ENCODE data around the gene MTG2. TPM values are rescaled to one million over a fixed set of nuclear protein-coding genes. Genes with fewer than 3 reads are reported as not detected.
"Not testable (repeated sequence)": the region's sequence is repeated elsewhere in the genome, so short reads cannot be mapped to it uniquely, and the experiment has no call there.

The MTG2 gene
- total and polyA plus RNA-seq, 2 of the 13 experiments (the other 11 are each of a cell fraction or from before 2014, with no cell fraction given) = 20.4 to 37.8 TPM

DNA sequence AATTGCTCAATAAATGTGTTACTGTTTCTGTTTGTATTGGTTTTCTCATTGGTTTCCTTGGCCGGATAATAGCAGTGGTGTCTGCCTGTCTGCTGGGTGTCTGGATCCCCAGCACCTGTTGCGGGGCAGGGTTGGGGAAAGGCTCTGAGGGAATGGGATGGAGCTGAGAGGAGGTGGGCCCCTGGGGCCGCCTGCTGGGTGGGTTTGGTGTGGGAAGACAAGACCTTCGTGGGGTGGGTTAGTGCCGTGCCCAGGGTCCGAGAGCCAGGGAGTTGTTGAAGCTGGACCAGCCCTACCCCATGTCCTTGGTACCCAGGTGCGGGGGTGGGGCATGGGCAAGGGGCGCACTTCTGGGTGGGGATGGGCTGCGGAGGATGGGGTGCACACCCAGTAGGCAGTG lies 35.3 kb upstream of the MTG2 start (continued):
- TF ChIP-seq ZNF382 (CRISPR knock-in tag; IDR thresholded peaks at IDR 0.05; ENCODE audit: borderline replicate concordance) (no peak), ZFP36L2 (CRISPR knock-in tag; IDR thresholded peaks at IDR 0.05) (no peak), ZMYM3 (CRISPR knock-in tag; IDR thresholded peaks at IDR 0.05) (peak; percentile 45; the same call in 1 of the 2 replicates)

GRCh38 chr20:62148383-62148782 lies 34.4 kb upstream of the MTG2 start:
- H2AFZ ChIP-seq (ENCODE audit: low read length); BruUV-seq (replicated peaks); H3K9me3 ChIP-seq (ENCODE audit: low read length); intact Hi-C loops (cut with micrococcal nuclease; ENCODE audit: unreplicated experiment); POLR2A ChIA-PET; H3K27me3 ChIP-seq (ENCODE audit: control insufficient read depth in 1 of 2, insufficient read depth in 2 of 2, low read length in 2 of 2); CTCF ChIA-PET (ENCODE audit: low intra/inter-chr PET ratio, low total read pairs); in situ Hi-C loops (cut with HindIII; ENCODE audit: extremely low pct_ligation_motif_present, low pct_unique_long_range_greater_than_20kb); DNase-seq (ENCODE audit: low spot score); FAIRE-seq: not testable (repeated sequence)
- 88% methylated on average over 10 of the region's 10 CpGs for WGBS (ENCODE audit: low lambda C conversion rate)
- peaks cover 60% of the 10 kb centered on the region for H3K4me1 ChIP-seq (ENCODE audit: insufficient read depth, low read length)
- peak overlapping the region; percentile 60 for H3K27ac ChIP-seq (ENCODE audit: extremely low read length, insufficient read depth, low read length)
- peaks cover 47% of the 10 kb centered on the region for H4K20me1 ChIP-seq (ENCODE audit: insufficient read depth, low read length)
- peak overlapping the region; percentile 35; the same call in 1 of the 2 replicates for H3K9ac ChIP-seq (ENCODE audit: insufficient read depth, low read depth, low read length)
- peak; percentile 1; the same call in 1 of the 3 replicates for ATAC-seq
- peak overlapping the region; percentile 69 for H3K4me2 ChIP-seq (ENCODE audit: low read depth, low read length)
- peaks cover 90% of the 10 kb centered on the region for H3K79me2 ChIP-seq (ENCODE audit: insufficient read depth, low read length)
- H3K4me3 ChIP-seq (replicated peaks in 1 of 3; ENCODE audit: insufficient read depth in 1 of 3, low read depth in 2 of 3, low read length in 3 of 3) = peak overlapping the region in 1 of 3 experiments; percentile 47; a peak in 1 of 6 replicates
- peak; percentile 17 for TF ChIP-seq AGO1 (IDR thresholded peaks at IDR 0.05; ENCODE audit: low read depth, low read length, poor library complexity, severe bottlenecking)
- TF ChIP-seq HNRNPLL (IDR thresholded peaks at IDR 0.05; ENCODE audit: low read depth, low read length, poor library complexity, severe bottlenecking) = peak; percentile 7
- TF ChIP-seq, protein P1, sequence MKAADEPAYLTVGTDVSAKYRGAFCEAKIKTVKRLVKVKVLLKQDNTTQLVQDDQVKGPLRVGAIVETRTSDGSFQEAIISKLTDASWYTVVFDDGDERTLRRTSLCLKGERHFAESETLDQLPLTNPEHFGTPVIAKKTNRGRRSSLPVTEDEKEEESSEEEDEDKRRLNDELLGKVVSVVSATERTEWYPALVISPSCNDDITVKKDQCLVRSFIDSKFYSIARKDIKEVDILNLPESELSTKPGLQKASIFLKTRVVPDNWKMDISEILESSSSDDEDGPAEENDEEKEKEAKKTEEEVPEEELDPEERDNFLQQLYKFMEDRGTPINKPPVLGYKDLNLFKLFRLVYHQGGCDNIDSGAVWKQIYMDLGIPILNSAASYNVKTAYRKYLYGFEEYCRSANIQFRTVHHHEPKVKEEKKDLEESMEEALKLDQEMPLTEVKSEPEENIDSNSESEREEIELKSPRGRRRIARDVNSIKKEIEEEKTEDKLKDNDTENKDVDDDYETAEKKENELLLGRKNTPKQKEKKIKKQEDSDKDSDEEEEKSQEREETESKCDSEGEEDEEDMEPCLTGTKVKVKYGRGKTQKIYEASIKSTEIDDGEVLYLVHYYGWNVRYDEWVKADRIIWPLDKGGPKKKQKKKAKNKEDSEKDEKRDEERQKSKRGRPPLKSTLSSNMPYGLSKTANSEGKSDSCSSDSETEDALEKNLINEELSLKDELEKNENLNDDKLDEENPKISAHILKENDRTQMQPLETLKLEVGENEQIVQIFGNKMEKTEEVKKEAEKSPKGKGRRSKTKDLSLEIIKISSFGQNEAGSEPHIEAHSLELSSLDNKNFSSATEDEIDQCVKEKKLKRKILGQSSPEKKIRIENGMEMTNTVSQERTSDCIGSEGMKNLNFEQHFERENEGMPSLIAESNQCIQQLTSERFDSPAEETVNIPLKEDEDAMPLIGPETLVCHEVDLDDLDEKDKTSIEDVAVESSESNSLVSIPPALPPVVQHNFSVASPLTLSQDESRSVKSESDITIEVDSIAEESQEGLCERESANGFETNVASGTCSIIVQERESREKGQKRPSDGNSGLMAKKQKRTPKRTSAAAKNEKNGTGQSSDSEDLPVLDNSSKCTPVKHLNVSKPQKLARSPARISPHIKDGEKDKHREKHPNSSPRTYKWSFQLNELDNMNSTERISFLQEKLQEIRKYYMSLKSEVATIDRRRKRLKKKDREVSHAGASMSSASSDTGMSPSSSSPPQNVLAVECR (CRISPR knock-in tag; IDR thresholded peaks at IDR 0.05; ENCODE audit: borderline replicate concordance) = 0 out of 2 replicates have a peak, but pooled peaks have one; percentile 7
- 0 out of 2 replicates have a peak, but pooled peaks have one; percentile 35 for TF ChIP-seq PCBP1 (IDR thresholded peaks at IDR 0.05; ENCODE audit: borderline replicate concordance, low read depth, low read length)
- TF ChIP-seq ZBTB33 (CRISPR knock-in tag; IDR thresholded peaks at IDR 0.05) = peak; percentile 32; the same call in 1 of the 2 replicates
- peak; percentile 98 for TF ChIP-seq ZNF770 (CRISPR knock-in tag; IDR thresholded peaks at IDR 0.05)
- 0 out of 2 replicates have a peak, but pooled peaks have one; percentile 10 for TF ChIP-seq SALL1 (CRISPR knock-in tag; IDR thresholded peaks at IDR 0.05)
- H3K36me3 ChIP-seq (replicated peaks in 1 of 2; ENCODE audit: control insufficient read depth in 1 of 2, insufficient read depth in 2 of 2, low read length in 2 of 2) = peaks cover 8 to 14% of the 10 kb centered on the region in 2 experiments; a peak in 4 of 5 replicates

All from HepG2 (cell line).